Measurements from ENCODE around the gene EPHB1. TPM values are rescaled to one million over a fixed set of nuclear protein-coding genes. Genes with fewer than 3 reads are reported as not detected.

Gene EPHB1
- total RNA-seq, 1 donor from 2014 or later: 1.8 TPM

DNA sequence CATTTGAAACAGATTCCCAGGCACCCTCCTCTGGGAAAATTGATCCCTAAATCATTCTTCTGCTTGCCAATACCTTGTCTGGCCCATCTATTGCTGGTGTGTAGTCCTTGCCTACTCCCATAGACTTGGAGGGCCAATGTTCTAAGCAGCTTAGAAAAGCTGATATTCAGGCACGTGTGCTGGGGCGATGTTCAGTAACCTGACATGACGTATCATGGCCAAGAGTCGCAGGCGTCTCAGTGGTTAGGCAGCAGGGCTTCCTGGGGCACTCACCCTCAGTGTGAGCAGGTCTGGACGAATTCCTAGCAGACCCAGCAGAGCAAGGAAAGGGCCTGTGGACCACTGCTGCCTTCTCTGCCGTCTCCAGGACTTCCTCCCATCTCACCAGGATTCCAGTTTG, 21.6 kb downstream of the EPHB1 start:
- H3K36me3 Mint-ChIP-seq (ENCODE audit: insufficient read depth): no peaks in the 10 kb centered on the region
- no peaks in the 10 kb centered on the region for H3K9me3 Mint-ChIP-seq (ENCODE audit: low read depth)
- no peak for DNase-seq (ENCODE audit: low spot score, unreplicated experiment)
- H3K4me1 Mint-ChIP-seq (ENCODE audit: low read depth): no peaks in the 10 kb centered on the region
- H3K4me3 Mint-ChIP-seq (ENCODE audit: low read depth): no peak overlapping the region
- TF ChIP-seq, protein P1, sequence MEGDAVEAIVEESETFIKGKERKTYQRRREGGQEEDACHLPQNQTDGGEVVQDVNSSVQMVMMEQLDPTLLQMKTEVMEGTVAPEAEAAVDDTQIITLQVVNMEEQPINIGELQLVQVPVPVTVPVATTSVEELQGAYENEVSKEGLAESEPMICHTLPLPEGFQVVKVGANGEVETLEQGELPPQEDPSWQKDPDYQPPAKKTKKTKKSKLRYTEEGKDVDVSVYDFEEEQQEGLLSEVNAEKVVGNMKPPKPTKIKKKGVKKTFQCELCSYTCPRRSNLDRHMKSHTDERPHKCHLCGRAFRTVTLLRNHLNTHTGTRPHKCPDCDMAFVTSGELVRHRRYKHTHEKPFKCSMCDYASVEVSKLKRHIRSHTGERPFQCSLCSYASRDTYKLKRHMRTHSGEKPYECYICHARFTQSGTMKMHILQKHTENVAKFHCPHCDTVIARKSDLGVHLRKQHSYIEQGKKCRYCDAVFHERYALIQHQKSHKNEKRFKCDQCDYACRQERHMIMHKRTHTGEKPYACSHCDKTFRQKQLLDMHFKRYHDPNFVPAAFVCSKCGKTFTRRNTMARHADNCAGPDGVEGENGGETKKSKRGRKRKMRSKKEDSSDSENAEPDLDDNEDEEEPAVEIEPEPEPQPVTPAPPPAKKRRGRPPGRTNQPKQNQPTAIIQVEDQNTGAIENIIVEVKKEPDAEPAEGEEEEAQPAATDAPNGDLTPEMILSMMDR (IDR thresholded peaks at IDR 0.05; ENCODE audit: unreplicated experiment): no peak
- no peak overlapping the region for H3K27ac Mint-ChIP-seq
- H3K27me3 Mint-ChIP-seq: peaks cover 34% of the 10 kb centered on the region

DNA sequence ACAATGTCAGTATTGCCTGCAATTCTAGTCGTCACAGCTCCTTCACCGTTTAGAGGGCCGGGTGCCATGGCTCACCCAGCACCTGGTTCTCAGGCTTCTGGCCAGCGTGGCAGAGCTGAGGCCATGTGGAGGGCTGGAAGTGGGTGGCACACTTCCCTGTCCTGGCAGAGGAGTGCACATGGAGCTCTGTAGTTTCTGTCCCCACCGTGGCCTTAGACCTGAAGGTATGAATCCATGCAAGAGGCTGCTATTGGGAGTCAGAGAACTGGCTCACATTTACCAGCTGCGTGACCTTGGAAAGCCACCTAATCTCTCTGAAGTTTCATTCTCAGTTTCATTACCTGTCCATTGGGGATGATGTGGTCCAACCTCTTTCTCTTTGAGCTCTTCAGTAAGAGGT, 22.2 kb downstream of the EPHB1 start:
- H3K4me1 Mint-ChIP-seq (ENCODE audit: low read depth): no peaks in the 10 kb centered on the region
- TF ChIP-seq, protein P1 (IDR thresholded peaks at IDR 0.05; ENCODE audit: unreplicated experiment): no peak

GRCh38 chr3:134820994-134821393, 25.9 kb downstream of the EPHB1 start:
- Mint-ChIP-seq H3K9me3 (ENCODE audit: low read depth) (no peaks in the 10 kb centered on the region), H3K27ac (no peak overlapping the region), H3K36me3 (ENCODE audit: insufficient read depth) (no peaks in the 10 kb centered on the region), H3K4me1 (ENCODE audit: low read depth) (no peaks in the 10 kb centered on the region), H3K27me3 (peaks cover 19% of the 10 kb centered on the region), H3K4me3 (ENCODE audit: low read depth) (no peak overlapping the region)
- no peak for DNase-seq (ENCODE audit: low spot score, unreplicated experiment)
- TF ChIP-seq, protein P1 (IDR thresholded peaks at IDR 0.05; ENCODE audit: unreplicated experiment): no peak

More for the DNA sequence above, 22.2 kb downstream of the EPHB1 start:
- no peak overlapping the region for H3K27ac Mint-ChIP-seq
- H3K9me3 Mint-ChIP-seq (ENCODE audit: low read depth): no peaks in the 10 kb centered on the region
- H3K36me3 Mint-ChIP-seq (ENCODE audit: insufficient read depth): no peaks in the 10 kb centered on the region
- peaks cover 32% of the 10 kb centered on the region for H3K27me3 Mint-ChIP-seq
- no peak for DNase-seq (ENCODE audit: low spot score, unreplicated experiment)
- no peak overlapping the region for H3K4me3 Mint-ChIP-seq (ENCODE audit: low read depth)

- Mint-ChIP-seq H3K27ac (no peak overlapping the region), H3K4me3 (ENCODE audit: low read depth) (no peak overlapping the region), H3K4me1 (ENCODE audit: low read depth) (no peaks in the 10 kb centered on the region), H3K27me3 (peaks cover 13% of the 10 kb centered on the region), H3K36me3 (ENCODE audit: insufficient read depth) (no peaks in the 10 kb centered on the region), H3K9me3 (ENCODE audit: low read depth) (no peaks in the 10 kb centered on the region)
- TF ChIP-seq, protein P1 (IDR thresholded peaks at IDR 0.05; ENCODE audit: unreplicated experiment): no peak
- DNase-seq (ENCODE audit: low spot score, unreplicated experiment): no peak
Observed at GRCh38 chr3:134822090-134822489, 27.0 kb downstream of the EPHB1 start.

- Mint-ChIP-seq H3K27ac (no peak overlapping the region), H3K4me3 (ENCODE audit: low read depth) (no peak overlapping the region), H3K36me3 (ENCODE audit: insufficient read depth) (no peaks in the 10 kb centered on the region), H3K9me3 (ENCODE audit: low read depth) (no peaks in the 10 kb centered on the region), H3K4me1 (ENCODE audit: low read depth) (no peaks in the 10 kb centered on the region), H3K27me3 (peaks cover 15% of the 10 kb centered on the region)
- TF ChIP-seq, protein P1 (IDR thresholded peaks at IDR 0.05; ENCODE audit: unreplicated experiment): no peak
- no peak for DNase-seq (ENCODE audit: low spot score, unreplicated experiment)
Observed at GRCh38 chr3:134823679-134824078, 28.6 kb downstream of the EPHB1 start.
